RWPE1 (cell line): ENCODE data around the gene ANKS4B.

Experiments used
- CTCF ChIA-PET: fragments of 350-600 bp; sonication (Branson Sonifier 250); formaldehyde crosslinking; extraction: SDS; loops from one replicate; lab custom pipeline; 2021; lab: Yijun Ruan, JAX
- POLR2A ChIA-PET: fragments of 400-600 bp; formaldehyde crosslinking; extraction: SDS; loops from one replicate; lab custom pipeline; 2020; ENCODE audit warnings: antibody characterized with exemption; ENCODE audit not compliant: low non-redundant PET; lab: Yijun Ruan, JAX
- DNase-seq: peaks from one replicate; pipeline ENCODE4 v3.0.0; 2012; ENCODE audit warnings: low spot score
- H3K27ac ChIP-seq: fragments of 450-650 bp; 2 replicates; pipeline ENCODE4 v1.5.1; 2017
- TF ChIP-seq, protein P1 (sequence below): fragments of 450-650 bp; conservative IDR thresholded peaks from 2 replicates; pipeline ENCODE4 v1.5.1; 2017; ENCODE audit warnings: low read depth, mild to moderate bottlenecking

ANKS4B gene

DNA sequence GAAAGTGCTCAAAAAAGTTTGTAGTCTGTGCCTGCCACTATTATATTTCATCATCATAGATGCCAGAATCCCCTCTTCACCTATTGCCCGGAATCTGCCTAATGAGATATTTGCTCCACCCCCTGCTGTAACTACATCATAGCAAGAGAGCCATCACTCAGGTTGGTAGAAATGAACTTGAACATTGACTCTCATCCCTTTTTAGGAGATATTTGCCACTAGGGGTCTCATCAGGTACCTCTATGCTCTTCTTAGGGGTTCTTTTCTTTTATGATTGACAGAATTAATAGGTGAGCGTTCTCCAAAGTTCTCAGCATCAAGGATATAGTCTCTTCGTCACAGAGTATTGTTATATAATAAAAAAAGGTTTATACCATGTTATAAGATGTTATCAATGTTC is 20.0 kb downstream of the ANKS4B start:
- ChIA-PET CTCF (no interaction called here), POLR2A (no interaction called here)
- TF ChIP-seq, protein P1, sequence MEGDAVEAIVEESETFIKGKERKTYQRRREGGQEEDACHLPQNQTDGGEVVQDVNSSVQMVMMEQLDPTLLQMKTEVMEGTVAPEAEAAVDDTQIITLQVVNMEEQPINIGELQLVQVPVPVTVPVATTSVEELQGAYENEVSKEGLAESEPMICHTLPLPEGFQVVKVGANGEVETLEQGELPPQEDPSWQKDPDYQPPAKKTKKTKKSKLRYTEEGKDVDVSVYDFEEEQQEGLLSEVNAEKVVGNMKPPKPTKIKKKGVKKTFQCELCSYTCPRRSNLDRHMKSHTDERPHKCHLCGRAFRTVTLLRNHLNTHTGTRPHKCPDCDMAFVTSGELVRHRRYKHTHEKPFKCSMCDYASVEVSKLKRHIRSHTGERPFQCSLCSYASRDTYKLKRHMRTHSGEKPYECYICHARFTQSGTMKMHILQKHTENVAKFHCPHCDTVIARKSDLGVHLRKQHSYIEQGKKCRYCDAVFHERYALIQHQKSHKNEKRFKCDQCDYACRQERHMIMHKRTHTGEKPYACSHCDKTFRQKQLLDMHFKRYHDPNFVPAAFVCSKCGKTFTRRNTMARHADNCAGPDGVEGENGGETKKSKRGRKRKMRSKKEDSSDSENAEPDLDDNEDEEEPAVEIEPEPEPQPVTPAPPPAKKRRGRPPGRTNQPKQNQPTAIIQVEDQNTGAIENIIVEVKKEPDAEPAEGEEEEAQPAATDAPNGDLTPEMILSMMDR: no peak
- H3K27ac ChIP-seq: no peak overlapping the region
- DNase-seq: no peak

DNA sequence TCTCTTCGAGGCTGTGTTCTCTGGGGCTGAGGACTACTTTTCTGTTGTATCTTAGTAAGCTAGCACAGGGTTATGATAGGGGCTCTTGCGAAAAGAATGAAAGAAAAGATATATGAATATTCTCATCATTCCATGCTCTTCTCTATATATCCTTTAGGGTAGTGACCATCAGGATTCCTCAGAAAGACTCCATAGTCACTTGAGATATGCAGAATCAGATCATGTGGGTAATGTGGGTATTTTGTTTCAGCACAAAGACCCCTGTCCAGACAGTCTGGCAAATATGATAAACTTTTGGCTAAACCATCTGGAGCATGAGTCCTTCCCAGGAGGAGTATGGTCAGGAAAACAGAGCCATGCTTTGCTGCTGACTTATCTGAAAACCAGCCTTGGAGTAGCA is 23.1 kb downstream of the ANKS4B start:
- DNase-seq: no peak
- ChIA-PET CTCF (no interaction called here), POLR2A (no interaction called here)
- no peak overlapping the region for H3K27ac ChIP-seq
- TF ChIP-seq, protein P1: no peak

DNA sequence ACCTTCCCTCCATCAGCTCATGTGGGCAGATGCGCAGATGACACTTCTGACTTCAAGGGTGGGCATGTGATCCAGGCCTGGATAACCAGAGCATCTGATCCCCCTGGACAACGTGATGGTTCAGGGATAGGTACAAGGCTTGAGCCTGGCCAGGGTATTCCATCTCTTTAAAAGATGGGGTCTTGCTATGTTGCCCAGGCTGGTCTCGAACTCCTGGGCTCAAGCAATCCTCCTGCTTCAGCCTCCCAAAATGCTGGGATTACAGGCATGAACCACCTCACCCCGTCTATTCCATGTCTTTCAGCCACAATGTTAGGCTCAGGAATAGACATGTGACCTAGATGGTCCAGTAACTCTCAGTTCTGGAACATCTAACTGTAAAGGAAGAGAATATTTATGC is 23.8 kb downstream of the ANKS4B start:
- no peak for DNase-seq
- ChIA-PET POLR2A (no interaction called here), CTCF (interaction anchor here (0.5 kb wide), 1 partner anchor 26 kb away, joined by 3 read pairs; no protein-coding TSS in a partner anchor)
- TF ChIP-seq, protein P1: no peak
- no peak overlapping the region for H3K27ac ChIP-seq

DNA sequence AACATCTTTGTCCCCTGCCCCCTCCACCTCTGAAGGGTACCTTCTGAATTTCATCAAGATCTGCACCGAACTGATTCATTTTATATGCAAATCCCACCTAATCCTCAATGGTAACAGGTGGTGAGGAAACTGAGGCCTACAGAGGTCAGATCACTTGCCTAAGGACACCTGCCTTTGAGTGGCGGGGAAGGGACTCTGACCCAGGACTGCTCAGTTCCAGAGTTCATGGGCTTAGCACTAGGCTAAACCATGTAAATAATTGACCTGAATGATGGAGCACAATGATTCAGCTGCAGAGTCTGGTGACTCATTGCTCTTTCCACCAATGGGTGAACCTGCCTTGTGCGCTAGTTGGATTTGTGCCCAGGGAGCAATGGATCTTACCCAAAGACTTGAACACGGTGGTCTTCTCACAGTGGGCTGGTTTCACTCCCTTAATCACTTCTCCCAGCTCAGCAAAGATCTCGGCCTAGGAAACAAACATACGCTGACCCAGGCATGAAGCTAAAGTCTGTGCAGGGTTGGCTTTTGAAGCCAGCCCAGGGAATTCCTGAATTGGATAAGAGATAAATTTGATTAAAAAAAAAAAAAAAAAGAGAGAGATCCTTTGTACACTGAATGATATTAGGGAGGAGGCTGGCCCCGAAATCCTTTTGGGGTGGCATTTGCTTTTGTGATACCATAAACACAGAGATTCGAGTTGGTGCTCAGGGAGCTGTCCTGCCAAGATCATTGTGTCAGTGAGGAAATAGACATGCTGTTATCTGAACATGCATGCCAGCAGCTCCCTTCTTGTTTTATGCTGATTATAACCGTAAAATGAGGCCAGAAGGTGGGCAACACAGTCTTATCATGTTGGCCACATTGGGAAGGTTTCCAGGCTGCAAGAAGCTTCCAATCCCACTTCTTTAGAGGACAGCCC is 27.6 kb downstream of the ANKS4B start:
- no peak overlapping the region for H3K27ac ChIP-seq
- peak; percentile 91 for DNase-seq
- CTCF ChIA-PET: no interaction called here
- TF ChIP-seq, protein P1: no peak
- POLR2A ChIA-PET: no interaction called here

DNA sequence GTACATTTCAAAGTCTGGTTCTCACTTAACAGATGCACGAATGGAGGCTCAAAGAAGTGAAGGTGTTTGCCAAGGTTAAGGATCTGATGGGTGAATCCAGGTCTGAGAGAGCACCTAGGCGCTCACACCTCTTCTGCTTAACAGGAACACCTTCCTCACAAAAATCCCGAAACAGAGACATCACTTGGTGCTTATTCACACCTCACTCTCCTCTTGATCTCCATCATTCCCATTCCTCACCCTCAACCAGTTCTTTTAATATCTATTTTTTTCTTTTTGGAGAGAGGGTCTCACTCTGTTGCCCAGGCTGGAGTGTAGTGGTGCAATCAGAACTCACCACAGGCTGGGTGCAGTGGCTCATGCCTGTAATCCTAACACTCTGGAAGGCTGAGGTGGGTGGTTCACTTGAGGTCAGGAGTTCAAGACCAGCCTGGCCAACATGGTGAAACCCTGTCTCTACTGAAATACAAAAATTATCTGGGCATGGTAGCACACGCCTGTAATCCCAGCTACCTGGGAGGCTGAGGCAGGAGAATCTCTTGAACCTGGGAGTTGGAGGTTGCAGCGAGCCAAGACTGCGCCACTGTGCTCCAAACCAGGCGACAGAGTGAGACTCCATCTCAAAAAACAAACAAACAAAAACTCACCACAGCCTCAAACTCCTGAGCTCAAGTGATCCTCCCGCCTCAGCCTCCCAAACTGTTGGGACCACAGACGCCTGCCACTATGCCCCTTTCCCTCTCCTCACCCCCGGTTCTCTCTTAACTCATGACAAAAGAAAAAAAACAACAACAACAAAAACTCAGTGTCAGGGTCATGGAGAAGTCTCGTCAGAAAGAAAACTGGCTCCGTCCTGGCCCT is 29.5 kb downstream of the ANKS4B start:
- no peak for DNase-seq
- CTCF ChIA-PET: no interaction called here
- H3K27ac ChIP-seq: no peak overlapping the region
- TF ChIP-seq, protein P1: no peak
- POLR2A ChIA-PET: no interaction called here
